ENCODE measurements around the gene SZRD1. TPM values are rescaled to one million over a fixed set of nuclear protein-coding genes. Genes with fewer than 3 reads are reported as not detected.

The SZRD1 gene
- total and polyA plus RNA-seq, 9 of the 15 experiments (the other 6 are each of a cell fraction or from before 2014, with no cell fraction given), result 3.9 to 149 (median 82.5) TPM

- TF ChIP-seq E2F8 (IDR thresholded peaks at IDR 0.05; ENCODE audit: low read depth, partially characterized antibody) (no peak), NR2F6 (CRISPR knock-in tag; IDR thresholded peaks at IDR 0.05) (peak; percentile 29; the same call in 1 of the 2 replicates), TEAD4 (IDR thresholded peaks at IDR 0.05; ENCODE audit: low read length) (peak; percentile 74), TEAD4 (CRISPR knock-in tag; IDR thresholded peaks at IDR 0.05; ENCODE audit: borderline replicate concordance) (peak; percentile 89; the same call in 1 of the 2 replicates), E2F5 (CRISPR knock-in tag; IDR thresholded peaks at IDR 0.05) (no peak; the same call in 1 of the 2 replicates), L3MBTL2 (IDR thresholded peaks at IDR 0.05) (peak; percentile 98), MAFK (IDR thresholded peaks at IDR 0.05; ENCODE audit: low read length) (peak; percentile 19; the same call in 1 of the 2 replicates), HDAC8 (tag; IDR thresholded peaks at IDR 0.05) (peak; percentile 75), TCF3 (CRISPR knock-in tag; IDR thresholded peaks at IDR 0.05) (peak; percentile 0; the same call in 1 of the 2 replicates), CEBPB (tag; IDR thresholded peaks at IDR 0.05) (peak; percentile 76), ZNF280B (CRISPR knock-in tag; IDR thresholded peaks at IDR 0.05) (no peak), SNRNP70 (optimal IDR thresholded peaks at IDR 0.05; ENCODE audit: low read depth, low read length) (no peak), ILK (tag; IDR thresholded peaks at IDR 0.05; ENCODE audit: borderline replicate concordance, low read depth) (no peak), RBM22 (IDR thresholded peaks at IDR 0.05; ENCODE audit: low read depth, low read length, poor library complexity, severe bottlenecking) (peak; percentile 55), ZNF316 (IDR thresholded peaks at IDR 0.05) (peak; percentile 2; the same call in 1 of the 2 replicates), THRB (CRISPR knock-in tag; conservative IDR thresholded peaks at IDR 0.05) (peak; percentile 60; the same call in 1 of the 2 replicates), FOSL1 (tag; conservative IDR thresholded peaks at IDR 0.05) (no peak), SRSF1 (IDR thresholded peaks at IDR 0.05; ENCODE audit: low read depth, low read length) (no peak), TFE3 (CRISPR knock-in tag; IDR thresholded peaks at IDR 0.05) (no peak)
Observed at GRCh38 chr1:16351994-16352841, 14.8 kb upstream of the SZRD1 start, which contains the start of gene FBXO42 (continued).
